ENCODE measurements around the gene CYTH3. TPM values are rescaled to one million over a fixed set of nuclear protein-coding genes. Genes with fewer than 3 reads are reported as not detected.
"Not testable (repeated sequence)": the region's sequence is repeated elsewhere in the genome, so short reads cannot be mapped to it uniquely, and the experiment has no call there.

CYTH3 gene
- total and polyA plus RNA-seq, 7 experiments from 2014 or later, result 0.99 to 9.5 (median 3.1) TPM

DNA sequence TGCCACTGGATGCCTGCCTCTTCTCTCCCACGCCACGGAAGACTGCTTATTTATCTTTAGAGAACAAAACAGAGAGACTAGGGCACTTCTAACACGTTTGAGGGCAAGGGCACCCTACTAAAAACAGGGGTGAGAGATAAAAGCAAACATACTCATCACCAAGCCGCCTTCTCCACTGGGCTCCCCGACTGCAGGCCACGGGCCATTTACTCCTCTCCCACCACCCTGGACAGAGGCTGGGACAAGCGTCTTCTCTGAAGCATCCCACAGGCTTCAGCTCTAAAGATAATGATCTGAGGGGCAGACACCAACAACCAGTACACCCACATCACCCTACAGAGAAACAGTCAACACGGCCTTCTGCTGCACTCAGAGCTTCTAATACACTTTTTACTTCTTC, 78.7 kb downstream of the CYTH3 start:
- H3K9me3 ChIP-seq (ENCODE audit: control insufficient read depth in 2 of 3, low read length in 3 of 3), result no peaks in the 10 kb centered on the region
- H3K4me1 ChIP-seq (ENCODE audit: control insufficient read depth in 2 of 2, insufficient read depth in 2 of 2, low read length in 2 of 2), result no peaks in the 10 kb centered on the region
- intact Hi-C loops (cut with micrococcal nuclease), result no loop called here
- Mint-ChIP-seq H3K36me3 (no peaks in the 10 kb centered on the region), H3K27me3 (peaks cover 0 to 14% (median 0%) of the 10 kb centered on the region in 5 donors), H3K4me1 (no peaks in the 10 kb centered on the region), H3K9me3 (no peaks in the 10 kb centered on the region), H3K4me3 (no peak overlapping the region), H3K27ac (no peak overlapping the region)
- no peak overlapping the region for H3K27ac ChIP-seq (ENCODE audit: low read depth, low read length)
- no peaks in the 10 kb centered on the region for H3K36me3 ChIP-seq (ENCODE audit: control insufficient read depth in 2 of 3, insufficient read depth in 3 of 3, low read length in 3 of 3)
- ChIA-PET POLR2A (interaction anchor here (0.6 kb wide), 1 partner anchor 72 kb away, joined by 3 read pairs; no protein-coding TSS in a partner anchor), CTCF (no interaction called here)
- no peak for DNase-seq
- H3K27me3 ChIP-seq (ENCODE audit: control insufficient read depth in 2 of 2, insufficient read depth in 2 of 2, low read length in 2 of 2), result no peaks in the 10 kb centered on the region
- no peak for ATAC-seq
- H3K4me3 ChIP-seq (ENCODE audit: low read length), result no peak overlapping the region

DNA sequence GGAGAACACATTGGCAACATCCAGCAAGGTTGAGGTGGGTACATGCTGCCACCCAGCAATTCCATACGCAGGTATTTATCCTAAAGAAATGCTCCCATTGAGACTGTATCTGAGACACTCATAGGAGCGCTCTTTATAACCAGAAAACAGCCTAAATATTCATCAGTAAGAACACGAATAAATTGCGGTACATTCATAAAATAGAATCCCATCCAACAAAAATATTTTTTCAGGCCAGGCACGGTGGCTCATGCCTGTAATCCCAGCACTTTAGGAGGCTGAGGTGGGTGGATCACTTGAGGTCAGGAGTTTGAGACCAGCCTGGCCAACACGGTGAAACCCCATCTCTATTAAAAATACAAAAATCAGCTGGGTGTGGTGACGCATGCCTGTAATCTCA, 81.9 kb downstream of the CYTH3 start:
- H3K4me3 Mint-ChIP-seq; H3K4me1 Mint-ChIP-seq; H3K27me3 ChIP-seq (ENCODE audit: control insufficient read depth in 2 of 2, insufficient read depth in 2 of 2, low read length in 2 of 2); H3K9me3 Mint-ChIP-seq; H3K9me3 ChIP-seq (ENCODE audit: control insufficient read depth in 2 of 3, low read length in 3 of 3); H3K27ac ChIP-seq (ENCODE audit: low read depth, low read length); H3K36me3 ChIP-seq (ENCODE audit: control insufficient read depth in 2 of 3, insufficient read depth in 3 of 3, low read length in 3 of 3); H3K4me1 ChIP-seq (ENCODE audit: control insufficient read depth in 2 of 2, insufficient read depth in 2 of 2, low read length in 2 of 2); H3K27me3 Mint-ChIP-seq; H3K27ac Mint-ChIP-seq; POLR2A ChIA-PET; H3K4me3 ChIP-seq (ENCODE audit: low read length); ATAC-seq; DNase-seq; intact Hi-C loops (cut with micrococcal nuclease); H3K36me3 Mint-ChIP-seq: not testable (repeated sequence)
- CTCF ChIA-PET, result interaction anchor here (0.6 kb wide), 1 partner anchor 61 kb away, joined by 3 read pairs; no protein-coding TSS in a partner anchor

DNA sequence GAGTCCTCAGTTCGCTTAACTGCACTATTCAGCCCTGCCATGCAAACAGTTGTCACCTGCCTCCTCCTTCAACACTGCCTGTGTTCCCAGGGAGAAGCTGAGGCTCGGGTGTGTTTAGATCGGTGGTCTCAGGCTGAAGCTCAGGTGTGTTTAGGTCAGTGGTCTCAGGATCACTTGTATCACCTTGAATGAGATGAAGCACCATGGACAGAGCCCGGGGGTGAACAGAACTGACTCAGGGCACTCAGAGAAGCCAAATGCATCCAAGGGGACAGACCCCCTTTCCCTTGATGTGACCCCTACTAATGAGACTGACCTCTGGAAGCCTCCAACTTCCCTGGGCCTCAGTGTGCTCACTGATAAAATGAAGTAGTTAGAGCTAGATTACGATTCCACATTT, 84.0 kb downstream of the CYTH3 start:
- Histone ChIP-seq H3K36me3 (ENCODE audit: control insufficient read depth in 2 of 3, insufficient read depth in 3 of 3, low read length in 3 of 3) (no peaks in the 10 kb centered on the region), H3K4me1 (ENCODE audit: control insufficient read depth in 2 of 2, insufficient read depth in 2 of 2, low read length in 2 of 2) (no peaks in the 10 kb centered on the region), H3K27ac (ENCODE audit: low read depth, low read length) (no peak overlapping the region), H3K27me3 (ENCODE audit: control insufficient read depth in 2 of 2, insufficient read depth in 2 of 2, low read length in 2 of 2) (no peaks in the 10 kb centered on the region), H3K9me3 (ENCODE audit: control insufficient read depth in 2 of 3, low read length in 3 of 3) (no peaks in the 10 kb centered on the region), H3K4me3 (ENCODE audit: low read length) (no peak overlapping the region)
- POLR2A ChIA-PET, result no interaction called here
- Mint-ChIP-seq H3K27me3 (peaks cover 0 to 2% (median 0%) of the 10 kb centered on the region in 5 donors), H3K9me3 (no peaks in the 10 kb centered on the region), H3K27ac (no peak overlapping the region), H3K36me3 (peaks cover 0 to 5% (median 4%) of the 10 kb centered on the region in 5 donors), H3K4me3 (no peak overlapping the region), H3K4me1 (no peaks in the 10 kb centered on the region)
- ATAC-seq (no peak), DNase-seq (no peak)
- intact Hi-C loops (cut with micrococcal nuclease), result no loop called here
- CTCF ChIA-PET, result no interaction called here

DNA sequence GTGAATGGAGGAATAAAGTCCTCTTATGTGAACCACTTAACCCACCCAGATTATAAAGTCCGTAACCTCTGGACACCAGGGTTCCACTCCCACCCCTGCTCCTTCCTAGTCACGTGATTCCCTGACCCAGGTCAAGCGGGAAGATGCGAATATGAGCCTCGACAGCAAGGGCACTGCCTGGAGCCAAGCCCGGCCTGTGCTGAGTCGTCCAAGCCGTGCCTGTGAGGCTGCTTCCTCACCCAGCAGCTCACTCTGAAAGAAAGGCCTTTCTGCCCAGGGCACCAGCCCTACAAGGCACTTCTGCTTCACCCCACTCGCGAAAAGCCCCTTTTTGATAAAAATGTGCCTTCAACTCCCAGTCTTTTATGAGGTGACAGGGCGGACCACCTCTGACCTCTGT, 85.8 kb downstream of the CYTH3 start:
- intact Hi-C loops (cut with micrococcal nuclease), result no loop called here
- POLR2A ChIA-PET, result no interaction called here
- no peak for ATAC-seq

DNA sequence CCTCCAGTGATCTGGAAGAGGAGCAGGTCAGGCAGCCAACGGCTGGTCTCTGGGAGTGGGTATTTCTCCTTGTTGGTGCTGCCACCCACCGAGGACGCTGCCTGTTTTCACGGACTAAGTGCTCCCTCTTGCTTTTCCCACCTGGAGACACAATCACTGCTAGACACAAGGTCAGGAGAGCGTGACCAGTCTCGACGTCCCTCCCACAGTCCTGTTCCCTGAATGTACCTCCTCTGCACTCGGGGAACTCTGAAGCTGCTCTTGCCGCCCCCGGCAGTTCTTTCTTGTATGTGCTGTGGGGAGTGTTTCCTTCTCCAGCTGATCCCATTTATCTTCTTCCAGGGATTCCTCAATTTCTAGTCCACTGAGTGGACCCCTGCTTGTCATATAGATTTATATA, 89.4 kb downstream of the CYTH3 start:
- Mint-ChIP-seq H3K27me3 (peaks cover 0 to 4% (median 0%) of the 10 kb centered on the region in 5 donors), H3K36me3 (peaks cover 0 to 8% (median 4%) of the 10 kb centered on the region in 5 donors), H3K4me1 (peaks cover 0 to 6% (median 0%) of the 10 kb centered on the region in 7 donors), H3K27ac (no peak overlapping the region), H3K4me3 (no peak overlapping the region), H3K9me3 (no peaks in the 10 kb centered on the region)
- Histone ChIP-seq H3K27ac (ENCODE audit: low read depth, low read length) (no peak overlapping the region), H3K27me3 (ENCODE audit: control insufficient read depth in 2 of 2, insufficient read depth in 2 of 2, low read length in 2 of 2) (no peaks in the 10 kb centered on the region), H3K9me3 (ENCODE audit: control insufficient read depth in 2 of 3, low read length in 3 of 3) (no peaks in the 10 kb centered on the region), H3K4me1 (ENCODE audit: control insufficient read depth in 2 of 2, insufficient read depth in 2 of 2, low read length in 2 of 2) (no peaks in the 10 kb centered on the region), H3K36me3 (ENCODE audit: control insufficient read depth in 2 of 3, insufficient read depth in 3 of 3, low read length in 3 of 3) (no peaks in the 10 kb centered on the region), H3K4me3 (ENCODE audit: low read length) (no peak overlapping the region)
- ChIA-PET CTCF (no interaction called here), POLR2A (no interaction called here)
- ATAC-seq (no peak), DNase-seq (no peak)
- intact Hi-C loops (cut with micrococcal nuclease), result no loop called here

More for the DNA sequence above, 85.8 kb downstream of the CYTH3 start:
- H3K4me1 Mint-ChIP-seq, result peaks cover 0 to 2% (median 0%) of the 10 kb centered on the region in 7 donors
- no peaks in the 10 kb centered on the region for H3K4me1 ChIP-seq (ENCODE audit: control insufficient read depth in 2 of 2, insufficient read depth in 2 of 2, low read length in 2 of 2)
- DNase-seq, result no peak
- H3K36me3 ChIP-seq (ENCODE audit: control insufficient read depth in 2 of 3, insufficient read depth in 3 of 3, low read length in 3 of 3), result no peaks in the 10 kb centered on the region
- no peak overlapping the region for H3K4me3 ChIP-seq (ENCODE audit: low read length)
- peaks cover 0 to 4% (median 0%) of the 10 kb centered on the region in 5 donors for H3K27me3 Mint-ChIP-seq
- H3K4me3 Mint-ChIP-seq, result no peak overlapping the region
- no peaks in the 10 kb centered on the region for H3K9me3 ChIP-seq (ENCODE audit: control insufficient read depth in 2 of 3, low read length in 3 of 3)
- no peak overlapping the region for H3K27ac Mint-ChIP-seq
- peaks cover 0 to 8% (median 4%) of the 10 kb centered on the region in 5 donors for H3K36me3 Mint-ChIP-seq
- H3K27me3 ChIP-seq (ENCODE audit: control insufficient read depth in 2 of 2, insufficient read depth in 2 of 2, low read length in 2 of 2), result no peaks in the 10 kb centered on the region
- CTCF ChIA-PET, result no interaction called here
- no peak overlapping the region for H3K27ac ChIP-seq (ENCODE audit: low read depth, low read length)
- no peaks in the 10 kb centered on the region for H3K9me3 Mint-ChIP-seq

DNA sequence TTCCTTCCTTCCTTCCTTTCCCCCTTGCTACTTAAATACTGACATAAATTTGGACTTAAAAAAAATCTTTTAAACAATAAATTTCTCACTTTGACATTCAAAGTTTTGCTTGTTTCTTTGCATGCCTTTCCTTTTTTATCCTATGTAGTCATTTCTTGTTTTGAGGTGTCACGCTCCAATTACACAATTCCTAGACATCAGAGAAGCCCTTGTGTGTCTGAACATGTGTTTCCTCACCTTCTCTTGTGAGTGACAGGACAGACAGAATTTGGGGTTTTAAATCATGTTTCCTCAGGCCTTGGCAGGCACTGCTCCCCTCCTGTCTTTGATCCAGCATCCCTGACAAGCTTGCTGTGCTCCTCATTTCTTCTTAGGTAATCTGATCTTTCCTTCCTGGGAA, 91.3 kb downstream of the CYTH3 start:
- no peak for DNase-seq
- H3K27ac Mint-ChIP-seq, result no peak overlapping the region
- H3K9me3 ChIP-seq (ENCODE audit: control insufficient read depth in 2 of 3, low read length in 3 of 3), result no peaks in the 10 kb centered on the region
- H3K4me3 Mint-ChIP-seq, result no peak overlapping the region
- H3K4me3 ChIP-seq (ENCODE audit: low read length), result no peak overlapping the region
- ChIA-PET CTCF (no interaction called here), POLR2A (no interaction called here)
- H3K27ac ChIP-seq (ENCODE audit: low read depth, low read length), result no peak overlapping the region
- peaks cover 0 to 8% (median 0%) of the 10 kb centered on the region in 5 donors for H3K36me3 Mint-ChIP-seq
- no peak for ATAC-seq
- no peaks in the 10 kb centered on the region for H3K9me3 Mint-ChIP-seq
- no peaks in the 10 kb centered on the region for H3K36me3 ChIP-seq (ENCODE audit: control insufficient read depth in 2 of 3, insufficient read depth in 3 of 3, low read length in 3 of 3)
- no peaks in the 10 kb centered on the region for H3K27me3 ChIP-seq (ENCODE audit: control insufficient read depth in 2 of 2, insufficient read depth in 2 of 2, low read length in 2 of 2)
- intact Hi-C loops (cut with micrococcal nuclease), result no loop called here
- no peaks in the 10 kb centered on the region for H3K4me1 ChIP-seq (ENCODE audit: control insufficient read depth in 2 of 2, insufficient read depth in 2 of 2, low read length in 2 of 2)
- H3K4me1 Mint-ChIP-seq, result peaks cover 0 to 6% (median 0%) of the 10 kb centered on the region in 7 donors
- H3K27me3 Mint-ChIP-seq, result peaks cover 0 to 7% (median 0%) of the 10 kb centered on the region in 5 donors

DNA sequence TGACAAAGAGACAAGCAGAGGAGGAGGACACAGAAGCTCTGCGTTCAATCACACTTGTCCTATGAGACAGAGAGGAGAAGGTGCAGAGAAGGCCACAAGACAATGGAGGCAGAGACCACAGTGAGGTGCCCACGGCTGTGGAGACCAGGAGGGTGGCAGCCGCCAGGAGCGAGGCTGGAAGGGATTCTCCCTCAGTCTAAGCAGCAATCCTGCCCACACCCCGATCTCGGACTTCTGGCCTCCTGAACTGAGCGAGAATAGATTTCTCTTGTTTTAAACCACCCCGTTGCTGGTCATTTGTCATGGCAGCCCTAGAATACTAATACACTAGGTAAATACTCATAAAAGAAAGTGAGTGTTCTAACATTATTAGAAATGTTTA, 92.1 kb downstream of the CYTH3 start:
- ChIA-PET POLR2A (no interaction called here), CTCF (no interaction called here)
- no peaks in the 10 kb centered on the region for H3K27me3 ChIP-seq (ENCODE audit: control insufficient read depth in 2 of 2, insufficient read depth in 2 of 2, low read length in 2 of 2)
- no peak overlapping the region for H3K27ac Mint-ChIP-seq
- no peaks in the 10 kb centered on the region for H3K4me1 ChIP-seq (ENCODE audit: control insufficient read depth in 2 of 2, insufficient read depth in 2 of 2, low read length in 2 of 2)
- no peak for DNase-seq
- H3K4me3 Mint-ChIP-seq, result no peak overlapping the region
- intact Hi-C loops (cut with micrococcal nuclease), result no loop called here
- no peak for ATAC-seq
- H3K9me3 Mint-ChIP-seq, result no peaks in the 10 kb centered on the region
- no peak overlapping the region for H3K4me3 ChIP-seq (ENCODE audit: low read length)
- peaks cover 0 to 7% (median 0%) of the 10 kb centered on the region in 5 donors for H3K27me3 Mint-ChIP-seq
- H3K9me3 ChIP-seq (ENCODE audit: control insufficient read depth in 2 of 3, low read length in 3 of 3), result no peaks in the 10 kb centered on the region
- no peak overlapping the region for H3K27ac ChIP-seq (ENCODE audit: low read depth, low read length)
- H3K4me1 Mint-ChIP-seq, result peaks cover 0 to 6% (median 0%) of the 10 kb centered on the region in 7 donors
- H3K36me3 Mint-ChIP-seq, result peaks cover 0 to 8% (median 0%) of the 10 kb centered on the region in 5 donors
- no peaks in the 10 kb centered on the region for H3K36me3 ChIP-seq (ENCODE audit: control insufficient read depth in 2 of 3, insufficient read depth in 3 of 3, low read length in 3 of 3)

All from naive thymus-derived CD4-positive, alpha-beta T cell (primary cell).